ENCODE measurements around the gene THADA. TPM values are rescaled to one million over a fixed set of nuclear protein-coding genes. Genes with fewer than 3 reads are reported as not detected.

The THADA gene
- polyA plus RNA-seq, 1 experiment = 21.6 TPM

GRCh38 chr2:43315482-43315881 lies 280.4 kb downstream of the THADA start:
- DNase-seq (ENCODE audit: low read depth) = no peak
- CTCF ChIA-PET = no interaction called here
- H3K27me3 ChIP-seq (ENCODE audit: control insufficient read depth, insufficient read depth, low read length) = no peaks in the 10 kb centered on the region
- POLR2A ChIA-PET = no interaction called here
- H3K4me3 ChIP-seq (ENCODE audit: low read depth, low read length) = no peak overlapping the region
- TF ChIP-seq CTCF (IDR thresholded peaks at IDR 0.05; ENCODE audit: insufficient read depth, low read depth, low read length) = no peak
- no peaks in the 10 kb centered on the region for H3K36me3 ChIP-seq (ENCODE audit: control insufficient read depth, insufficient read depth, low read length)

DNA sequence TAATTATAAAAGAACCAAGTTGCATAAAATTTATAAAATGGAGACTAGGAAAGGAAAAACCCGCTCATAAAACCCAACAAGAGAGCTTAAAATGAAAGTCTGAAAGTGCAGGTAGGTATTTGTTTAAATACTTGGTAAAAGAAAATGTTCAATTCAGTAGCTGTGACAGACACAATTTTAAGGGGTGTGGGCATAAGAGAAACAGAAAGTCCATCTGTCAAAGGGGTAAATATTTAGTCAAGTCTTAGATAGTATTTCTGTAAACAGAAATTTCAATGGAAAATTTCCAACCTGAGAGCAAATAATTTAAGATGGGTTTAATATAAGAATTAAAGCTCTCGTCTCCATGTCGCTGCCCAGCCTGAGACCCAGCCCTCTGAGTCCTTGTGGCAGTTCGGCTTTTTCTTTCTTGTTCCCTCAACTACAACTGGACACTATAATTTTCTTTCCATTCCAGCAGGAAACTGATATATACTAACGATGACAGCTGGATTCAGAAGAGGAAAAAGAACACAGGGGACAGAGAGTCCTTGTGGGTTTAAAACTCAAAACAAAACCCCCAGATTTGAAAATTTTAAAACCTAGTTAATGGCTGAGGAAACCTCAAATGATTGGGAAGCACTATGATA lies 281.4 kb downstream of the THADA start:
- ChIA-PET CTCF (no interaction called here), POLR2A (no interaction called here)
- Histone ChIP-seq H3K4me3 (ENCODE audit: low read depth, low read length) (no peak overlapping the region), H3K27me3 (ENCODE audit: control insufficient read depth, insufficient read depth, low read length) (no peaks in the 10 kb centered on the region), H3K36me3 (ENCODE audit: control insufficient read depth, insufficient read depth, low read length) (no peaks in the 10 kb centered on the region)
- TF ChIP-seq CTCF (IDR thresholded peaks at IDR 0.05; ENCODE audit: insufficient read depth, low read depth, low read length) = no peak
- no peak for DNase-seq (ENCODE audit: low read depth)

GRCh38 chr2:43313642-43314017 lies 282.2 kb downstream of the THADA start:
- ChIA-PET POLR2A (no interaction called here), CTCF (no interaction called here)
- Histone ChIP-seq H3K4me3 (ENCODE audit: low read depth, low read length) (no peak overlapping the region), H3K36me3 (ENCODE audit: control insufficient read depth, insufficient read depth, low read length) (no peaks in the 10 kb centered on the region), H3K27me3 (ENCODE audit: control insufficient read depth, insufficient read depth, low read length) (no peaks in the 10 kb centered on the region)
- DNase-seq (ENCODE audit: low read depth) = no peak
- TF ChIP-seq CTCF (IDR thresholded peaks at IDR 0.05; ENCODE audit: insufficient read depth, low read depth, low read length) = no peak

DNA sequence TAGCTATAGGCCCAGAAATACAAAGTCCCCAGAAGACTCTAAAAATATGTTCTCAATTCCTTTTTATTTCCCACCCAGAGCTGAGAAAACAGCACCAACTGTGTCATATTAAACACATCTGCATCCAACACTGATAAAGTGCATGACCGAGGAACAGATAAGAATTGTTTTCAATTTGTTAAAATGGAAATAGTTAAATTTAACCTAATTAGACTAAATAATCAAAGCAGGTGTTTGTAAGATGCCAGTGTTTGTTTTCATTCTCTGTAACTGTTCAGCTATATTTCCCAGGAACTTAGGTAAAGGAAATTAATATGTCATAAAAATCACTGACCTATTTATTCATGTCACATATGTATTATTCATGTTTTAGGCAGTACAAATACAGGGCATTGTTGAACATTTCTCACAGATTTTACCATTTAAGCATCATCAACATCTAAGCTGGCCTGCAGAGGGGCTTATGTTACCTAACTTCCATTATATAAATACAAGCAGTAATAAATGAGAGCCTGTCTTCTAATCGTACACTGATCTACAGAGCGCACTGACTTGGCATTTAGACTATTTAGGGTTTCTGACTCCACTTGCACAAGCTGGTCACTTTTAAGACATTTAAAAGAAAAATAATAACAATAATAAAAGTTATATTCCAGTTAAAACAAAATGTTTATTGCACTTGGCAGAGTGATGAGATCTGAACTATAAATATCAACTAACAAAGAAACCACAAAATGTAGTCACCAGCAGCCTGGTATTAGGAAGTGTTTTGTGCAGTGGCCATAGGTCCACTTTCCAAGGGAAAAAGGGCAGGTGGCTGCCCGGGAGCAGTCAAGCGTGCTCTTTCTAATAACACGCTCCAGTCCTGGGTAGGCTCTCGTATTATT lies 282.8 kb downstream of the THADA start:
- ChIA-PET POLR2A (no interaction called here), CTCF (interaction anchor here (1.0 kb wide), 1 partner anchor 454 kb away, joined by 4 read pairs; no protein-coding TSS in a partner anchor)
- peak; percentile 87 for DNase-seq (ENCODE audit: low read depth)
- Histone ChIP-seq H3K4me3 (ENCODE audit: low read depth, low read length) (no peak overlapping the region), H3K36me3 (ENCODE audit: control insufficient read depth, insufficient read depth, low read length) (no peaks in the 10 kb centered on the region), H3K27me3 (ENCODE audit: control insufficient read depth, insufficient read depth, low read length) (no peaks in the 10 kb centered on the region)
- TF ChIP-seq CTCF (IDR thresholded peaks at IDR 0.05; ENCODE audit: insufficient read depth, low read depth, low read length) = no peak

- Histone ChIP-seq H3K36me3 (ENCODE audit: control insufficient read depth, insufficient read depth, low read length) (no peaks in the 10 kb centered on the region), H3K27me3 (ENCODE audit: control insufficient read depth, insufficient read depth, low read length) (no peaks in the 10 kb centered on the region), H3K4me3 (ENCODE audit: low read depth, low read length) (no peak overlapping the region)
- TF ChIP-seq CTCF (IDR thresholded peaks at IDR 0.05; ENCODE audit: insufficient read depth, low read depth, low read length) = no peak
- DNase-seq (ENCODE audit: low read depth) = no peak
- ChIA-PET POLR2A (no interaction called here), CTCF (no interaction called here)
Measured at GRCh38 chr2:43311276-43311675, 284.6 kb downstream of the THADA start.

Measured in BJ (cell line).